Subcutaneous abdominal adipose tissue (tissue), 5 donors: ENCODE results near the gene PNN.
"Not testable (repeated sequence)": the region's sequence is repeated elsewhere in the genome, so short reads cannot be mapped to it uniquely, and the experiment has no call there.

ENCODE experiments used
- H3K27ac ChIP-seq: one replicate; pipeline ENCODE4 v1.7.0; 2013; ENCODE audit warnings: low read depth, mild to moderate bottlenecking, inconsistent platforms, low read length, moderate library complexity
- H3K27me3 ChIP-seq, 5 donors: one replicate each; pipeline ENCODE4 v1.7.0; 2013; ENCODE audit warnings: low read length in 5 of 5, inconsistent platforms in 1 of 5; ENCODE audit not compliant: control insufficient read depth in 5 of 5, insufficient read depth in 4 of 5
- H3K36me3 ChIP-seq, 5 donors: one replicate each; pipeline ENCODE4 v1.7.0; 2013; ENCODE audit warnings: low read length in 5 of 5; ENCODE audit not compliant: control insufficient read depth in 5 of 5, insufficient read depth in 5 of 5
- H3K4me1 ChIP-seq, 5 donors: one replicate each; pipeline ENCODE4 v1.7.0; 2013; ENCODE audit warnings: low read length in 5 of 5, mild to moderate bottlenecking in 3 of 5, moderate library complexity in 1 of 5; ENCODE audit not compliant: control insufficient read depth in 5 of 5, insufficient read depth in 5 of 5
- H3K4me3 ChIP-seq, 5 donors: one replicate each; pipeline ENCODE4 v1.7.0; 2013; ENCODE audit warnings: low read length in 5 of 5, low read depth in 1 of 5
- H3K9ac ChIP-seq, 5 donors: one replicate each; pipeline ENCODE4 v1.7.0; 2013; ENCODE audit warnings: low read length in 5 of 5, mild to moderate bottlenecking in 4 of 5, moderate library complexity in 3 of 5
- H3K9me3 ChIP-seq, 5 donors: one replicate each; pipeline ENCODE4 v1.7.0; 2013; ENCODE audit warnings: low read length in 5 of 5; ENCODE audit not compliant: control insufficient read depth in 5 of 5
- donor health status: healthy.
- donor health status: healthy.
- donor health status: healthy.
- donor health status: healthy.
- donor health status: healthy.

The PNN gene

GRCh38 chr14:39228509-39229221 lies 53.6 kb downstream of the PNN start:
- Histone ChIP-seq H3K4me3 (no peak overlapping the region), H3K9me3 (no peaks in the 10 kb centered on the region), H3K36me3 (no peaks in the 10 kb centered on the region), H3K27ac (no peak overlapping the region), H3K9ac (no peak overlapping the region), H3K27me3 (no peaks in the 10 kb centered on the region), H3K4me1 (peaks cover 0 to 3% (median 0%) of the 10 kb centered on the region in 5 donors)

DNA sequence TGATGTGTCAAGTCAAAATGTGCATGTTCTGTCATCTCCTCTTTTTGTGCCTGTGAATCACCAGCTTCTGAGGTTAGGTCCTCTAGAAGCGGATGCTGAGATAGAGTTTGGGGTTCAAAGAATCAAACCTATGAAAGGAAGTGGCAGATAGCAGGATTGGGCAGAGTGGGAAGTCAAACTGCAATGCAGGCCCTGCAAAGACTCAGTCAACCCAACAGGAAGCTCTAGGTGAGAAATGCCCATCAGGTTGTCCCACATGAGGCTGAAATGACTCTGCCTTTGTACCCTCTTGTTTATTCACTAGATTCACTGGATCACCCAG lies 54.1 kb downstream of the PNN start:
- H3K4me3 ChIP-seq: no peak overlapping the region
- no peak overlapping the region for H3K9ac ChIP-seq
- no peaks in the 10 kb centered on the region for H3K9me3 ChIP-seq
- H3K27ac ChIP-seq: no peak overlapping the region
- no peaks in the 10 kb centered on the region for H3K27me3 ChIP-seq
- H3K36me3 ChIP-seq: no peaks in the 10 kb centered on the region
- peaks cover 0 to 3% (median 0%) of the 10 kb centered on the region in 5 donors for H3K4me1 ChIP-seq

- Histone ChIP-seq H3K27me3 (no peaks in the 10 kb centered on the region), H3K9me3 (no peaks in the 10 kb centered on the region), H3K4me1 (peaks cover 0 to 3% (median 0%) of the 10 kb centered on the region in 5 donors), H3K27ac (no peak overlapping the region), H3K36me3 (no peaks in the 10 kb centered on the region), H3K9ac (no peak overlapping the region), H3K4me3 (no peak overlapping the region)
Observed at GRCh38 chr14:39229601-39230110, 54.6 kb downstream of the PNN start.

- H3K36me3 ChIP-seq: no peaks in the 10 kb centered on the region
- no peak overlapping the region for H3K4me3 ChIP-seq
- no peak overlapping the region for H3K9ac ChIP-seq
- H3K9me3 ChIP-seq: no peaks in the 10 kb centered on the region
- H3K27ac ChIP-seq: no peak overlapping the region
- H3K4me1 ChIP-seq: peaks cover 0 to 3% (median 0%) of the 10 kb centered on the region in 5 donors
- H3K27me3 ChIP-seq: no peaks in the 10 kb centered on the region
Observed at GRCh38 chr14:39230416-39231035, 55.5 kb downstream of the PNN start.

DNA sequence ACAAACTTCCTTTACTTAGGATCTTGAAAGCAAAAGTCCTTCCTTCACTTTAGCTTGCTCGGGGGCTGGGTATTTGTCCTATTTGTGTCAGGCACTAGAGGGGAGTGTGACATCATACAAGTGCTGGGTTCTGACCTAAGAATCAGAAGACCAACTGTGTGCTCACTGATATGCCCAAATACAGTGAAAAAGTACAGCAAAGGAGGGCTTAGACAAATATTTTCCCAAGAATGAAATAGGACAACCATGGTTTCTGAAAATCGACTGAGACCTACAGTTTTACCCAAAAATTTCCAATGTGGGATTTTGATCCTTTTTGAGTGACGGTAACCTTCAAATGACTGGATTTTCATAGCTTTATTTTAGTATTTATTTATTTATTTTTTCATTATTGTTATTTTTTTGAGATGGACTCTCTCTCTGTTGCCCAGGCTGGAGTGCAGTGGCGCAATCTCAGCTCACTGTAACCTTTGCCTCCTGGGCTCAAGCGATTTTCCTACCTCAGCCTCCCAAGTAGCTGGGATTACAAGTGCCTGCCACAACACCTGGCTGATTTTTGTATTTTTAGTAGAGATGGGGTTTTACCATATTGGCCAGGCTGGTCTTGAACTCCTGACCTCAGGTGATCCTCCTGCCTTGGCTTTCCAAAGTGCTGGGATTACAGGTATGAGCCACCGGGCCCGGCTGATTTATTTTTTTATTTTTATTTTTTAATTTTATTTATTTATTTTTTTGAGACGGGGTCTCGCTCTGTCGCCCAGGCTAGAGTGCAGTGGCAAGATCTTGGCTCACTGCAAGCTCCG lies 56.9 kb downstream of the PNN start:
- not testable (repeated sequence) for H3K4me1 ChIP-seq, H3K9ac ChIP-seq, H3K27me3 ChIP-seq, H3K4me3 ChIP-seq, H3K36me3 ChIP-seq, H3K9me3 ChIP-seq, H3K27ac ChIP-seq
